Right lobe of liver (tissue), 4 donors: Measurements from ENCODE around the gene NRF1.

ENCODE experiments used
- CTCF ChIP-seq, 4 donors: fragments of 200-600 bp in 3 of 4; fragments of 450-650 bp in 1 of 4; IDR thresholded peaks; one replicate each; pipeline versions ENCODE4 v1.5.1 to v1.8.0; 2016 to 2022; ENCODE audit warnings: antibody characterized with exemption in 4 of 4, mild to moderate bottlenecking in 2 of 4
- POLR2A ChIP-seq: fragments of 450-650 bp; IDR thresholded peaks from one replicate; pipeline ENCODE4 v1.6.1; 2017; ENCODE audit warnings: antibody characterized with exemption, mild to moderate bottlenecking
- donor health status: DM: no; HTN: no; CAD: no.
- donor health status: DM: no; HTN: no; CAD: no.
- donor health status: DM: no; HTN: yes; CAD: no.

- no peak for TF ChIP-seq CTCF (IDR thresholded peaks at IDR 0.05)
- no peak for TF ChIP-seq POLR2A
Measured at GRCh38 chr7:129665013-129665401, 53.5 kb downstream of the NRF1 start.
